SK-N-SH treated with all-trans-retinoic acid at 6 μM for 48 hours (cell line): Measurements from ENCODE around the gene FGD5.
"Not testable (repeated sequence)": the region's sequence is repeated elsewhere in the genome, so short reads cannot be mapped to it uniquely, and the experiment has no call there.

Experiments used
- ATAC-seq: fragments of 200-7000 bp; cut with Tn5 transposase; 3 replicates; pipeline ENCODE4 v1.9.1; 2020; ENCODE audit warnings: mild to moderate bottlenecking, moderate library complexity
- CSDC2 ChIP-seq: fragments of 250-450 bp; sonication (Bioruptor Pico); IDR thresholded peaks from 2 replicates; pipeline ENCODE4 v1.5.0; 2020; ENCODE audit warnings: mild to moderate bottlenecking, moderate library complexity
- ESRRG ChIP-seq: fragments of 250-450 bp; sonication (Bioruptor Pico); IDR thresholded peaks from 2 replicates; pipeline ENCODE4 v1.6.1; 2021; ENCODE audit warnings: mild to moderate bottlenecking
- GLIS3 ChIP-seq: fragments of 250-450 bp; sonication (Bioruptor Pico); IDR thresholded peaks from 2 replicates; pipeline ENCODE4 v1.5.0; 2020; ENCODE audit warnings: mild to moderate bottlenecking, moderate library complexity
- OSR1 ChIP-seq: fragments of 250-450 bp; sonication (Bioruptor Pico); IDR thresholded peaks from 2 replicates; pipeline ENCODE4 v1.8.0; 2022; ENCODE audit warnings: moderate library complexity, mild to moderate bottlenecking, inconsistent platforms
- PPARA ChIP-seq: fragments of 250-450 bp; sonication (Bioruptor Pico); IDR thresholded peaks from 2 replicates; pipeline ENCODE4 v1.5.0; 2020; ENCODE audit warnings: mild to moderate bottlenecking, borderline replicate concordance
- RARB ChIP-seq: fragments of 250-450 bp; sonication (Bioruptor Pico); IDR thresholded peaks from 2 replicates; pipeline ENCODE4 v1.8.0; 2021; ENCODE audit warnings: mild to moderate bottlenecking, moderate library complexity
- TOX ChIP-seq: fragments of 250-450 bp; sonication (Bioruptor Pico); IDR thresholded peaks from 2 replicates; pipeline ENCODE4 v1.8.0; 2021; ENCODE audit warnings: mild to moderate bottlenecking, moderate library complexity, borderline replicate concordance
- ZC3H10 ChIP-seq: fragments of 250-450 bp; sonication (Bioruptor Pico); IDR thresholded peaks from 2 replicates; pipeline ENCODE4 v1.5.1; 2021; ENCODE audit warnings: mild to moderate bottlenecking, moderate library complexity
- ZFP3 ChIP-seq: fragments of 250-450 bp; sonication (Bioruptor Pico); IDR thresholded peaks from 2 replicates; pipeline ENCODE4 v1.5.0; 2020; ENCODE audit warnings: mild to moderate bottlenecking, moderate library complexity
- ZFP30 ChIP-seq: fragments of 450-650 bp; formaldehyde crosslinking; IDR thresholded peaks from 2 replicates; pipeline ENCODE4 v1.5.0; 2022; ENCODE audit warnings: mild to moderate bottlenecking, moderate library complexity
- ZNF565 ChIP-seq: fragments of 450-650 bp; formaldehyde crosslinking; conservative IDR thresholded peaks from 2 replicates; pipeline ENCODE4 v1.5.0; 2020; ENCODE audit warnings: low read depth, mild to moderate bottlenecking, moderate library complexity
- ZNF70 ChIP-seq: fragments of 450-650 bp; formaldehyde crosslinking; IDR thresholded peaks from 2 replicates; pipeline ENCODE4 v1.5.0; 2020; ENCODE audit warnings: mild to moderate bottlenecking, moderate library complexity
- ZNF8 ChIP-seq: fragments of 450-650 bp; formaldehyde crosslinking; IDR thresholded peaks from 2 replicates; pipeline ENCODE4 v1.5.0; 2020; ENCODE audit warnings: mild to moderate bottlenecking, moderate library complexity
- TF ChIP-seq, protein P1 (sequence below): fragments of 250-450 bp; sonication (Bioruptor Pico); IDR thresholded peaks from 2 replicates; pipeline ENCODE4 v1.5.1; 2021; ENCODE audit warnings: mild to moderate bottlenecking, moderate library complexity
- TF ChIP-seq, protein P2 (sequence below): fragments of 250-450 bp; sonication (Bioruptor Pico); IDR thresholded peaks from 2 replicates; pipeline ENCODE4 v1.8.0; 2021; ENCODE audit warnings: low read depth, mild to moderate bottlenecking, moderate library complexity, borderline replicate concordance
- TF ChIP-seq, protein P3 (sequence below): fragments of 250-450 bp; sonication (Bioruptor Pico); IDR thresholded peaks from 2 replicates; pipeline ENCODE4 v1.8.0; 2020; ENCODE audit warnings: mild to moderate bottlenecking, moderate library complexity, borderline replicate concordance
- TF ChIP-seq, protein P4 (sequence below): fragments of 250-450 bp; sonication (Bioruptor Pico); IDR thresholded peaks from 2 replicates; pipeline ENCODE4 v1.5.1; 2020; ENCODE audit warnings: low read depth, mild to moderate bottlenecking, moderate library complexity
- TF ChIP-seq, protein P5 (sequence below): fragments of 250-450 bp; sonication (Bioruptor Pico); IDR thresholded peaks from 2 replicates; pipeline ENCODE4 v1.5.0; 2020; ENCODE audit warnings: mild to moderate bottlenecking, moderate library complexity

Gene FGD5

DNA sequence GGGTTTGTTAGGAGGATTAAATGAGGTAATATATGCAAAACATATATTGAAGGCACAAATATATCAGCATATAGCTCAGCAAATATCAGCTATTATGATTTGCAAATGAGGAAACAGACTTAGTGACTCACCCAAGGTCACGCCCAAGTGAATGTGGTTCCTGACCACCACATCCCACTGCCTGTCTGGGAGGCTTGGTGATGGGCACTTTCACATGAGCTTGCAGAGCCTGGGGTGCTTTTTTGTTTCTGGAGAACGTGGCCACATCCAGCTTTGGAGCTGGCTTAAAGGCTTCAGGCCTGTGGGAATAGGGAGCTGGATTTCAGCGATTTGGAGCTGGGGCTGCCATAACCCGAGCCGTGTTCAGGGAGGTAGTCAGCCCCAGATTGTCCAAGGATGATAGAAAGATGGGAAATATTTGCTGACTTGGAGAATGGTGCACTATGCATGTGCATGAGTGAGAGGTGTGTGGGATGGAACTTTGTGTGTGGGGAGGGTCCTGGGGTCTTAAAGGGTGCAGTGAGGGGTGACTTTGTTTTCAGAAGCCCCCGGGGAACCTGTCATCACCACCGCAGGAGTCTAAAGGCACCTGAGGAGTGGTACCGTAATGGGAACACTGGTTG lies 12.0 kb upstream of the FGD5 start:
- TF ChIP-seq ZNF565 (CRISPR knock-in tag) = no peak
- no peak for TF ChIP-seq RARB (CRISPR knock-in tag)
- TF ChIP-seq PPARA = no peak
- TF ChIP-seq, all 23 proteins: peak for 0
- no peak for ATAC-seq

DNA sequence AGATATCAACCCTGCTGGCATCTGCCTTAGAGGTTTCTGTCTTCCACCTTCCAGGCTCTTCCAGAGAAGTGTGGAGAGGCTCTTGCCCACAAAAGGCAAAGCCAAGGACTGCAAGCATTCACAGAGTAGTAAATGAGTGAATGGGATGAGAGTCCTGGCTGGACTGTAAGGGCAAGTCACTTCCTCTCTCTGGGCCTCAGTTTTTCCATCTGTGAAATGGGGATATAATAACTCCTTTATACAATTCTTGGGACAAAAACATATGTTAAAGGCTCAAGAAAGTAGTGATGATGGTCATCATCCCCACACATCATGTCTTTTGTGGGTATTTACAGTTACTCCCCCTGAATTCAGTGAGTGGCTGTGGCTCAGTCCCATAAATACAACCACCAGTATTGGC lies 10.7 kb upstream of the FGD5 start:
- no peak for ATAC-seq
- TF ChIP-seq, protein P1, sequence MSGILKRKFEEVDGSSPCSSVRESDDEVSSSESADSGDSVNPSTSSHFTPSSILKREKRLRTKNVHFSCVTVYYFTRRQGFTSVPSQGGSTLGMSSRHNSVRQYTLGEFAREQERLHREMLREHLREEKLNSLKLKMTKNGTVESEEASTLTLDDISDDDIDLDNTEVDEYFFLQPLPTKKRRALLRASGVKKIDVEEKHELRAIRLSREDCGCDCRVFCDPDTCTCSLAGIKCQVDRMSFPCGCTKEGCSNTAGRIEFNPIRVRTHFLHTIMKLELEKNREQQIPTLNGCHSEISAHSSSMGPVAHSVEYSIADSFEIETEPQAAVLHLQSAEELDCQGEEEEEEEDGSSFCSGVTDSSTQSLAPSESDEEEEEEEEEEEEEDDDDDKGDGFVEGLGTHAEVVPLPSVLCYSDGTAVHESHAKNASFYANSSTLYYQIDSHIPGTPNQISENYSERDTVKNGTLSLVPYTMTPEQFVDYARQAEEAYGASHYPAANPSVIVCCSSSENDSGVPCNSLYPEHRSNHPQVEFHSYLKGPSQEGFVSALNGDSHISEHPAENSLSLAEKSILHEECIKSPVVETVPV (CRISPR knock-in tag) = no peak
- TF ChIP-seq, protein P2, sequence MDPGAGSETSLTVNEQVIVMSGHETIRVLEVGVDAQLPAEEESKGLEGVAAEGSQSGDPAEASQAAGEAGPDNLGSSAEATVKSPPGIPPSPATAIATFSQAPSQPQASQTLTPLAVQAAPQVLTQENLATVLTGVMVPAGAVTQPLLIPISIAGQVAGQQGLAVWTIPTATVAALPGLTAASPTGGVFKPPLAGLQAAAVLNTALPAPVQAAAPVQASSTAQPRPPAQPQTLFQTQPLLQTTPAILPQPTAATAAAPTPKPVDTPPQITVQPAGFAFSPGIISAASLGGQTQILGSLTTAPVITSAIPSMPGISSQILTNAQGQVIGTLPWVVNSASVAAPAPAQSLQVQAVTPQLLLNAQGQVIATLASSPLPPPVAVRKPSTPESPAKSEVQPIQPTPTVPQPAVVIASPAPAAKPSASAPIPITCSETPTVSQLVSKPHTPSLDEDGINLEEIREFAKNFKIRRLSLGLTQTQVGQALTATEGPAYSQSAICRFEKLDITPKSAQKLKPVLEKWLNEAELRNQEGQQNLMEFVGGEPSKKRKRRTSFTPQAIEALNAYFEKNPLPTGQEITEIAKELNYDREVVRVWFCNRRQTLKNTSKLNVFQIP (CRISPR knock-in tag) = no peak
- TF ChIP-seq OSR1 (CRISPR knock-in tag) (no peak), ZFP30 (no peak), ZC3H10 (CRISPR knock-in tag) (no peak), ESRRG (CRISPR knock-in tag) (no peak), CSDC2 (CRISPR knock-in tag) (no peak), ZNF565 (CRISPR knock-in tag) (no peak), ZNF8 (CRISPR knock-in tag) (no peak), PPARA (no peak), RARB (CRISPR knock-in tag) (no peak), GLIS3 (no peak), ZFP3 (no peak), TOX (CRISPR knock-in tag) (no peak)
- TF ChIP-seq, protein P3, sequence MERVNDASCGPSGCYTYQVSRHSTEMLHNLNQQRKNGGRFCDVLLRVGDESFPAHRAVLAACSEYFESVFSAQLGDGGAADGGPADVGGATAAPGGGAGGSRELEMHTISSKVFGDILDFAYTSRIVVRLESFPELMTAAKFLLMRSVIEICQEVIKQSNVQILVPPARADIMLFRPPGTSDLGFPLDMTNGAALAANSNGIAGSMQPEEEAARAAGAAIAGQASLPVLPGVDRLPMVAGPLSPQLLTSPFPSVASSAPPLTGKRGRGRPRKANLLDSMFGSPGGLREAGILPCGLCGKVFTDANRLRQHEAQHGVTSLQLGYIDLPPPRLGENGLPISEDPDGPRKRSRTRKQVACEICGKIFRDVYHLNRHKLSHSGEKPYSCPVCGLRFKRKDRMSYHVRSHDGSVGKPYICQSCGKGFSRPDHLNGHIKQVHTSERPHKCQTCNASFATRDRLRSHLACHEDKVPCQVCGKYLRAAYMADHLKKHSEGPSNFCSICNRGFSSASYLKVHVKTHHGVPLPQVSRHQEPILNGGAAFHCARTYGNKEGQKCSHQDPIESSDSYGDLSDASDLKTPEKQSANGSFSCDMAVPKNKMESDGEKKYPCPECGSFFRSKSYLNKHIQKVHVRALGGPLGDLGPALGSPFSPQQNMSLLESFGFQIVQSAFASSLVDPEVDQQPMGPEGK (CRISPR knock-in tag) = no peak
- TF ChIP-seq, protein P4, sequence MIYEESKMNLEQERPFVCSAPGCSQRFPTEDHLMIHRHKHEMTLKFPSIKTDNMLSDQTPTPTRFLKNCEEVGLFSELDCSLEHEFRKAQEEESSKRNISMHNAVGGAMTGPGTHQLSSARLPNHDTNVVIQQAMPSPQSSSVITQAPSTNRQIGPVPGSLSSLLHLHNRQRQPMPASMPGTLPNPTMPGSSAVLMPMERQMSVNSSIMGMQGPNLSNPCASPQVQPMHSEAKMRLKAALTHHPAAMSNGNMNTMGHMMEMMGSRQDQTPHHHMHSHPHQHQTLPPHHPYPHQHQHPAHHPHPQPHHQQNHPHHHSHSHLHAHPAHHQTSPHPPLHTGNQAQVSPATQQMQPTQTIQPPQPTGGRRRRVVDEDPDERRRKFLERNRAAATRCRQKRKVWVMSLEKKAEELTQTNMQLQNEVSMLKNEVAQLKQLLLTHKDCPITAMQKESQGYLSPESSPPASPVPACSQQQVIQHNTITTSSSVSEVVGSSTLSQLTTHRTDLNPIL = no peak
- TF ChIP-seq, protein P5, sequence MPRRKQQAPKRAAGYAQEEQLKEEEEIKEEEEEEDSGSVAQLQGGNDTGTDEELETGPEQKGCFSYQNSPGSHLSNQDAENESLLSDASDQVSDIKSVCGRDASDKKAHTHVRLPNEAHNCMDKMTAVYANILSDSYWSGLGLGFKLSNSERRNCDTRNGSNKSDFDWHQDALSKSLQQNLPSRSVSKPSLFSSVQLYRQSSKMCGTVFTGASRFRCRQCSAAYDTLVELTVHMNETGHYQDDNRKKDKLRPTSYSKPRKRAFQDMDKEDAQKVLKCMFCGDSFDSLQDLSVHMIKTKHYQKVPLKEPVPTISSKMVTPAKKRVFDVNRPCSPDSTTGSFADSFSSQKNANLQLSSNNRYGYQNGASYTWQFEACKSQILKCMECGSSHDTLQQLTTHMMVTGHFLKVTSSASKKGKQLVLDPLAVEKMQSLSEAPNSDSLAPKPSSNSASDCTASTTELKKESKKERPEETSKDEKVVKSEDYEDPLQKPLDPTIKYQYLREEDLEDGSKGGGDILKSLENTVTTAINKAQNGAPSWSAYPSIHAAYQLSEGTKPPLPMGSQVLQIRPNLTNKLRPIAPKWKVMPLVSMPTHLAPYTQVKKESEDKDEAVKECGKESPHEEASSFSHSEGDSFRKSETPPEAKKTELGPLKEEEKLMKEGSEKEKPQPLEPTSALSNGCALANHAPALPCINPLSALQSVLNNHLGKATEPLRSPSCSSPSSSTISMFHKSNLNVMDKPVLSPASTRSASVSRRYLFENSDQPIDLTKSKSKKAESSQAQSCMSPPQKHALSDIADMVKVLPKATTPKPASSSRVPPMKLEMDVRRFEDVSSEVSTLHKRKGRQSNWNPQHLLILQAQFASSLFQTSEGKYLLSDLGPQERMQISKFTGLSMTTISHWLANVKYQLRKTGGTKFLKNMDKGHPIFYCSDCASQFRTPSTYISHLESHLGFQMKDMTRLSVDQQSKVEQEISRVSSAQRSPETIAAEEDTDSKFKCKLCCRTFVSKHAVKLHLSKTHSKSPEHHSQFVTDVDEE (CRISPR knock-in tag) = no peak

DNA sequence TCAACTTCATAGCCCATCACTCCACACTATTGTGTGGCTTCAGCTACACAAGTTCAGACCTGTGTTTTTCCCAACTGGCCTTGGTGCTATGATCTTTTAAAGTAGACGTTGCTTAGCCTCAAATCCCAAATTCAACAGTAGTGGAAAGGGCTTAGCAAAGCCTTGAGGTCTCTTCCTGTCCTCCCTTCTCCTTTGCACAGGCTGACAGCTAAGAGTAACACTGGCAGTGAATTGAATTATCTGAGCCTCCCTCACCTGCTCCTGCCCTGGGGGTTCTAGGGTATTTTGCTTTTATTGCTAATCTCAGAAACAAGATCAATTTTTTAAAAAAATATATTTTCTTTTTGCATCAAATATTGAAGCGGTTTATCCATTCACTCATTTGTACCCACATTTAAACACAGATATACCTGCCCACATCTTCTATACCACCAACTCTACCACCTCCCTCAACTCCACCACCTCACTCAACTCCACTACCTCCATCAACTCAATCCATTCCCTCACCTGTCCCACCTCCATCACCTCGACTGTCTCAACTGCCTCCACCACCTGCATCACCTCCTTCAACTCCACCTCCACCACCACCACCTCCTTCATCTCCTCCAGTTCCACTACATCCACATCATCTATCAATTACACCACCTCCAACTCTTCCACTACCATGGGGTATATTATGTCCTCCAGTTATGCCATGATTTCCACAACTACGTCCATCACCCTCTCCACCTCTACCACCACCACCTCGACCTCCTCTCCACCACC lies 10.1 kb upstream of the FGD5 start:
- TF ChIP-seq, protein P2 (CRISPR knock-in tag) = no peak
- TF ChIP-seq, protein P4 = no peak
- TF ChIP-seq GLIS3 (no peak), ZNF565 (CRISPR knock-in tag) (no peak), ZNF70 (CRISPR knock-in tag) (no peak)
- TF ChIP-seq, protein P3 (CRISPR knock-in tag) = no peak
- no peak for ATAC-seq

DNA sequence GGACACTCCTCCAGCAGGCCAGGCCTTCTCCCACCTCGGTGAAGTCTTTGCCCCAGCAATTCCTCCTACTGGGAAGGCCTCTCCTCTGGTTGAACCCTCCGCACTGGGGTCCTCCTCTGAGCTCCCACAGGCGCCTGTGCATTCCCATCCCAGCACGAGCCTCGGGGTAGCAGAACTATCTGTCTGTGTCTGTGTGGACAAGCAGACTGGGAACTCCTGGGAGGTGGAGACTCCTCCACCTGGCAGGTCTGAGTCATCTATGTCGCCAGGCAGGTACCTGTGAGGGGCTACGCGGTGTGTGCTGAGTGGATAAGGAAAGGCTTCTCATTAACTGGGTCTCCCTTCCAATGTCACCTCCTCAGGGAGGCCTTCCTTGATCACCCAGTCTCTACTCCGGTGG lies 9.2 kb upstream of the FGD5 start:
- ATAC-seq = not testable (repeated sequence)
